Transverse colon (tissue), 4 donors: ENCODE data around the gene PRRG4. TPM values are rescaled to one million over a fixed set of nuclear protein-coding genes. Genes with fewer than 3 reads are reported as not detected.
"Not testable (repeated sequence)": the region's sequence is repeated elsewhere in the genome, so short reads cannot be mapped to it uniquely, and the experiment has no call there.

Experiments used
- DNase-seq: peaks from one replicate; pipeline ENCODE4 v3.0.0-alpha.2; 2019
- H3K27ac ChIP-seq, 4 donors: fragments of 200-600 bp; sonication (generic); 2 replicates each; pipeline ENCODE4 v1.5.1; 2016 to 2018; ENCODE audit warnings: inconsistent platforms in 4 of 4
- H3K27me3 ChIP-seq: fragments of 200-600 bp; sonication (generic); 2 replicates; pipeline ENCODE4 v1.5.1; 2017; ENCODE audit warnings: inconsistent platforms
- H3K36me3 ChIP-seq, 4 donors: fragments of 200-600 bp; sonication (generic); 2 replicates each; pipeline ENCODE4 v1.5.1; 2017 to 2019; ENCODE audit warnings: inconsistent platforms in 4 of 4
- H3K4me1 ChIP-seq, 4 donors: fragments of 200-600 bp; sonication (generic); 2 replicates each; pipeline ENCODE4 v1.5.1; 2017 to 2020; ENCODE audit warnings: inconsistent platforms in 4 of 4
- H3K4me3 ChIP-seq, 4 donors: fragments of 200-600 bp; sonication (generic); 1 replicate in 1 of 4; 2 replicates in 3 of 4; pipeline versions ENCODE4 v1.5.1 to v1.6.1; 2017 to 2019; ENCODE audit warnings: inconsistent platforms in 4 of 4
- H3K9me3 ChIP-seq, 2 donors: fragments of 200-600 bp; sonication (generic); 2 replicates each; pipeline ENCODE4 v1.5.1; 2017 to 2019; ENCODE audit warnings: inconsistent platforms in 2 of 2
- CTCF ChIP-seq, 5 experiments: fragments of 200-600 bp in 3 of 5; fragments of 450-650 bp in 2 of 5; sonication (generic) in 3 of 5; IDR thresholded peaks; 1 replicate in 2 of 5; 2 replicates in 3 of 5; pipeline ENCODE4 v1.5.1; 2016 to 2017; ENCODE audit warnings: antibody characterized with exemption in 5 of 5, inconsistent platforms in 3 of 5, mild to moderate bottlenecking in 2 of 5, moderate library complexity in 1 of 5
- EP300 ChIP-seq: sonication (generic); formaldehyde crosslinking; IDR thresholded peaks from one replicate; pipeline ENCODE4 v1.6.1; 2017; ENCODE audit warnings: antibody characterized with exemption, low read depth
- POLR2A ChIP-seq: fragments of 450-650 bp; IDR thresholded peaks from one replicate; pipeline ENCODE4 v1.6.1; 2016; ENCODE audit warnings: antibody characterized with exemption, mild to moderate bottlenecking, moderate library complexity
- POLR2AphosphoS5 ChIP-seq, 3 donors: sonication (generic); formaldehyde crosslinking; IDR thresholded peaks; one replicate each; pipeline ENCODE4 v1.6.1; 2016; ENCODE audit warnings: antibody characterized with exemption in 3 of 3
- WGBS, 2 donors: methylation state at CpG; one replicate each; pipeline ENCODE4 v1.1.5; 2018; ENCODE audit warnings: low coverage in 1 of 2; 5-methylcytosine and 5-hydroxymethylcytosine counted together
- in situ Hi-C, 4 donors: fragments of 200-750 bp; cut with MboI; loops; one replicate each; pipeline versions ENCODE4 v1.15.0 to v1.15.1; 2017; ENCODE audit warnings: low sequenced_read_pairs in 3 of 4, low pct_ligation_motif_present in 1 of 4, low pct_unique_long_range_greater_than_20kb in 1 of 4
- intact Hi-C: fragments of 100-400 bp; cut with DNase I; formaldehyde crosslinking; loops from one replicate; pipeline ENCODE4 v1.15.1; 2023; ENCODE audit warnings: low total_unique reads
- total RNA-seq, 4 donors: library from RNA; depleted of rRNA; stranded (reverse); fragments of >200 nt; gene quantifications; one replicate each; pipeline ENCODE4 v1.1.0, GENCODE V29; 2016

Gene PRRG4
- total RNA-seq, 4 donors from 2014 or later: 4.8 to 24.6 (median 15.9) TPM

DNA sequence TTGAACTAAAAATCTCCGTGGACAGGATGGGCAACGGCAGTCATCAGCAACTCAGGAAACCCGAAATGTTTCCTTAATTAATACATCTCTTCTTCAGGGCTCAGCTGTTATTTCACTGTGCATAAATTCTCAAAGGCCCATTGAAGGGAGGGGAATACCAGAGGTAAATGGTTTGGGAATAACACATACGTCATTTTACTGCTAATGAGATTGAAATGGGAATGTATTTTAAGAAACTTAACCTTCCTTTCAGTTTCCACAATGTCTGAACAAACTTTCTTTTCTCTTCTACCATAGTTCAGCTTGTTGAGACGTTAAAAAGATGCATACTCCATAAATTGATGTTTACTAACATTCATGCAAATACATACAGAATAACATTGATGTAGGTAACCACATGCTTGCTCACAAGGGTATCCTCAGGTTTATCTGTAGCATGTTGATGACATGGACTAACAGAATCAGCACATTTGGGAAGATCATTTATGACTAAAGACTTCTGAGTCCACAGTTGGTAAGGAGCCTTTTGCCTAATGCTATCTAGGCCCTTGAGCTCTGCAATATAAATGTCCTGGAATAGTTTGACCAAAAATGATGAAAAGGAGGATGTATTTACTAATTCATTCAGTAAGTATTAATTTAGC is 7.7 kb upstream of the PRRG4 start:
- in situ Hi-C loops: no loop called here
- 61 to 63% methylated on average over 3 to 5 of the region's 5 CpGs for WGBS, 2 donors
- TF ChIP-seq CTCF (IDR thresholded peaks at IDR 0.05): no peak
- TF ChIP-seq EP300: no peak
- no peak for TF ChIP-seq POLR2AphosphoS5 (IDR thresholded peaks at IDR 0.05)
- no peak for TF ChIP-seq POLR2A
- intact Hi-C loops: no loop called here
- H3K27me3 ChIP-seq: no peaks in the 10 kb centered on the region
- no peaks in the 10 kb centered on the region for H3K36me3 ChIP-seq
- no peaks in the 10 kb centered on the region for H3K4me1 ChIP-seq
- H3K9me3 ChIP-seq: no peaks in the 10 kb centered on the region
- H3K4me3 ChIP-seq: no peak overlapping the region
- no peak for DNase-seq
- H3K27ac ChIP-seq: no peak overlapping the region

DNA sequence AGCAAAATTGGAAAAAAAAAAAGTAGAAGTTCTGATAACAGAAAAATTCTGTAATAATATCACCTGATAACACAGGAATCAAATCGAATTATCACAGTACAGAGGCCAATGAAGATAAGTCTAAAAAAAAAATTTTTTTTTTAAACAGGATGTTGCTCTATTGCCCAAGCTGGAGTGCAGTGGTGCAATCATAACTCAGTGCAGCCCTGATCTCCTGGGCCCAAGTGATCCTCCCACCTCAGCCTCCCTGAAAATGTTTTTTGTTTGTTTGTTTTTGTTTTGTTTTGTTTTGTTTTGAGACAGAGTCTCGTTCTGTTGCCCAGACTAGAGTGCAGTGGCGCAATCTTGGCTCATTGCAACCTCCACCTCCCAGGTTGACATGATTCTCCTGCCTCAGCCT is 6.1 kb upstream of the PRRG4 start:
- H3K27me3 ChIP-seq, H3K36me3 ChIP-seq, in situ Hi-C loops, H3K4me3 ChIP-seq, intact Hi-C loops, DNase-seq, H3K9me3 ChIP-seq, H3K4me1 ChIP-seq, H3K27ac ChIP-seq: not testable (repeated sequence)
- WGBS, 2 donors: 71 to 83% methylated on average over 3 of the region's 3 CpGs

DNA sequence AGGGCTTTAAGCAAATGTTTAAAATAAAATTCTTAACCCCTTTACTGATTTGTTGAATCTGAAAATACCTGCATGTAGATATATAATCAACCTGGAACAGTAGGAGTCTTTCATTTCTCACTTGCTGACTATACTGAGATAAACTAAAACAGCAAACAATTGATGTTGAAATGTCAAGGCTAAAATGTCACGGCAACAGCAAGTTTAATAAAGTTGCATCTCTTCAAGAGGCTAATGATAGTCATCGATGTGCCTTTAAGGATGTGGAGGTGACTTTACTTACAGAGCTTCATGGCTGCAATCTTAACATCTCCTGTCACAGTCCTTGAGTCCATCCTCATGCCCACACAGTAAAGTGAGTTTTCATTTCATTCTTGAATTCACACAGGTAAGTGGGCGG is 3.6 kb upstream of the PRRG4 start:
- no peak for DNase-seq
- no peaks in the 10 kb centered on the region for H3K36me3 ChIP-seq
- H3K9me3 ChIP-seq: no peaks in the 10 kb centered on the region
- no peak overlapping the region for H3K4me3 ChIP-seq
- in situ Hi-C loops (no loop called here), intact Hi-C loops (no loop called here)
- TF ChIP-seq POLR2A (no peak), CTCF (IDR thresholded peaks at IDR 0.05) (no peak), POLR2AphosphoS5 (IDR thresholded peaks at IDR 0.05) (no peak), EP300 (no peak)
- H3K27ac ChIP-seq: no peak overlapping the region
- 56 to 61% methylated on average over 3 of the region's 3 CpGs for WGBS, 2 donors
- peaks cover 0 to 21% (median 8%) of the 10 kb centered on the region in 4 donors for H3K4me1 ChIP-seq
- peaks cover 12% of the 10 kb centered on the region for H3K27me3 ChIP-seq

DNA sequence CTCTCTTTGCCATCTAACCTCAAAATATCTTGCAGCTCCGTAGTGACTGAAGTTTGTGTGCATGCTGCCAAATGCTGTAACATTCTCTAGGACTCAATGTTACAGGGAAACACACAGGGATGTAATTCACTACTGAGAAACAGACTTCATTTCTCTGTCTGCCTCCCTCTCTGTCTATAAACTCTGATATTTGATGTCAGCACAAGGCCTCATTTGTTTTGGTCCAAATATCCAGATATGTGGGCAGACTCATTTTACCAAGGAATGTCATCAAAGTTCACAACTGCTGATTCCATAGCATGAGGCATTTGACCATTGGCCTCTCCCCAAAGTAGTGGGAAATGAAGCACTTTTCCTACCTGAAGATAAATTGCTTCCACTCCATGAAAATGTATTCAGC is 2.5 kb upstream of the PRRG4 start:
- in situ Hi-C loops: no loop called here
- H3K4me3 ChIP-seq: no peak overlapping the region
- DNase-seq: no peak
- peaks cover 13% of the 10 kb centered on the region for H3K27me3 ChIP-seq
- intact Hi-C loops: no loop called here
- H3K27ac ChIP-seq: no peak overlapping the region
- no peaks in the 10 kb centered on the region for H3K9me3 ChIP-seq
- WGBS, 2 donors: 84 to 100% methylated on average over 1 of the region's 1 CpG
- H3K4me1 ChIP-seq: peaks cover 0 to 21% (median 8%) of the 10 kb centered on the region in 4 donors
- TF ChIP-seq CTCF (IDR thresholded peaks at IDR 0.05): no peak
- no peak for TF ChIP-seq EP300
- TF ChIP-seq POLR2A: no peak
- TF ChIP-seq POLR2AphosphoS5 (IDR thresholded peaks at IDR 0.05): no peak
- no peaks in the 10 kb centered on the region for H3K36me3 ChIP-seq

- in situ Hi-C loops (no loop called here), intact Hi-C loops (no loop called here)
- H3K27me3 ChIP-seq: peaks cover 13% of the 10 kb centered on the region
- peak overlapping the region; percentile 52 to 99 (median 64) for H3K4me3 ChIP-seq
- peaks cover 0 to 21% (median 8%) of the 10 kb centered on the region in 4 donors for H3K4me1 ChIP-seq
- no peaks in the 10 kb centered on the region for H3K9me3 ChIP-seq
- DNase-seq: no peak
- TF ChIP-seq POLR2A: peak; percentile 79
- no peak for TF ChIP-seq CTCF (IDR thresholded peaks at IDR 0.05)
- TF ChIP-seq POLR2AphosphoS5 (IDR thresholded peaks at IDR 0.05): no peak
- TF ChIP-seq EP300: no peak
- WGBS, 2 donors: 4 to 7% methylated on average over 6 to 12 of the region's 12 CpGs
- H3K27ac ChIP-seq: peak overlapping the region; percentile 74 to 93 (median 86)
- no peaks in the 10 kb centered on the region for H3K36me3 ChIP-seq
Observed at GRCh38 chr11:32829157-32829679, 509 bp upstream of the PRRG4 start.
